H9 (cell line): ENCODE measurements around the gene SLC22A15. TPM values are rescaled to one million over a fixed set of nuclear protein-coding genes. Genes with fewer than 3 reads are reported as not detected.

Experiments used
- DNase-seq: peaks from one replicate; pipeline ENCODE4 v3.0.0-alpha.2; 2017
- H2AFZ ChIP-seq: one replicate; pipeline ENCODE4 v1.6.1; 2013; ENCODE audit warnings: mild to moderate bottlenecking, low read length, control low read depth, moderate library complexity
- H2AK5ac ChIP-seq: 2 replicates; pipeline ENCODE4 v1.6.1; 2013; ENCODE audit warnings: low read length, control low read depth, mixed read lengths; ENCODE audit not compliant: insufficient read length
- H2BK120ac ChIP-seq: one replicate; pipeline ENCODE4 v1.6.1; 2013; ENCODE audit warnings: low read depth, mild to moderate bottlenecking, low read length, control low read depth, inconsistent platforms; ENCODE audit not compliant: poor library complexity, severe bottlenecking
- H2BK12ac ChIP-seq: 2 replicates; pipeline ENCODE4 v1.6.1; 2013; ENCODE audit warnings: low read length, control low read depth, mixed read lengths, low read depth; ENCODE audit not compliant: insufficient read length
- H2BK15ac ChIP-seq: 2 replicates; pipeline ENCODE4 v1.6.1; 2013; ENCODE audit warnings: low read depth, low read length, control low read depth
- H2BK20ac ChIP-seq: one replicate; pipeline ENCODE4 v1.6.1; 2013; ENCODE audit warnings: low read depth, mild to moderate bottlenecking, low read length, control low read depth, inconsistent platforms; ENCODE audit not compliant: poor library complexity, severe bottlenecking
- H2BK5ac ChIP-seq: 2 replicates; pipeline ENCODE4 v1.6.1; 2013; ENCODE audit warnings: low read length, control low read depth, mixed read lengths; ENCODE audit not compliant: insufficient read length
- H3K14ac ChIP-seq: 2 replicates; pipeline ENCODE4 v1.6.1; 2013; ENCODE audit warnings: low read length, control low read depth; ENCODE audit not compliant: insufficient read depth
- H3K18ac ChIP-seq: 2 replicates; pipeline ENCODE4 v1.6.1; 2013; ENCODE audit warnings: low read depth, mild to moderate bottlenecking, mixed read lengths, low read length, control low read depth; ENCODE audit not compliant: insufficient read length
- H3K23ac ChIP-seq: 2 replicates; pipeline ENCODE4 v1.6.1; 2013; ENCODE audit warnings: low read length, control low read depth, mixed read lengths, low read depth; ENCODE audit not compliant: insufficient read length
- H3K23me2 ChIP-seq: 2 replicates; pipeline ENCODE4 v1.6.1; 2013; ENCODE audit warnings: low read depth, mild to moderate bottlenecking, mixed read lengths, low read length, control low read depth; ENCODE audit not compliant: insufficient read length, poor library complexity, severe bottlenecking
- H3K27ac ChIP-seq: 2 replicates; pipeline ENCODE4 v1.5.1; 2013; ENCODE audit warnings: low read length, control low read depth, mixed read lengths, low read depth; ENCODE audit not compliant: insufficient read length
- H3K27me3 ChIP-seq: 2 replicates; pipeline ENCODE4 v1.6.1; 2013; ENCODE audit warnings: low read length, control low read depth, inconsistent platforms; ENCODE audit not compliant: insufficient read depth
- H3K4ac ChIP-seq: 2 replicates; pipeline ENCODE4 v1.6.1; 2013; ENCODE audit warnings: low read depth, mild to moderate bottlenecking, control low read depth, inconsistent platforms, low read length, moderate library complexity
- H3K4me1 ChIP-seq: 2 replicates; pipeline ENCODE4 v1.6.1; 2013; ENCODE audit warnings: low read length, control low read depth, inconsistent platforms; ENCODE audit not compliant: insufficient read depth
- H3K4me2 ChIP-seq: 2 replicates; pipeline ENCODE4 v1.6.1; 2013; ENCODE audit warnings: low read length, control low read depth, mixed read lengths; ENCODE audit not compliant: insufficient read length, insufficient read depth
- H3K56ac ChIP-seq: 2 replicates; pipeline ENCODE4 v1.6.1; 2013; ENCODE audit warnings: low read depth, mild to moderate bottlenecking, mixed read lengths, low read length, control low read depth; ENCODE audit not compliant: insufficient read length
- H3K79me1 ChIP-seq: 2 replicates; pipeline ENCODE4 v1.6.1; 2013; ENCODE audit warnings: low read depth, mild to moderate bottlenecking, moderate library complexity, low read length, control low read depth, inconsistent platforms; ENCODE audit not compliant: insufficient read depth, poor library complexity, severe bottlenecking
- H3K79me2 ChIP-seq: 2 replicates; pipeline ENCODE4 v1.6.1; 2013; ENCODE audit warnings: low read length, control low read depth, inconsistent platforms; ENCODE audit not compliant: insufficient read depth
- H3K9ac ChIP-seq: 2 replicates; pipeline ENCODE4 v1.6.1; 2013; ENCODE audit warnings: low read length, control low read depth, mixed read lengths; ENCODE audit not compliant: insufficient read length; ENCODE audit errors: extremely low read depth
- H3K9me3 ChIP-seq: one replicate; pipeline ENCODE4 v1.6.1; 2013; ENCODE audit warnings: low read depth, low read length, inconsistent platforms; ENCODE audit not compliant: control insufficient read depth
- H3T11ph ChIP-seq: one replicate; pipeline ENCODE4 v1.6.1; 2013; ENCODE audit warnings: mild to moderate bottlenecking, low read length, control low read depth, inconsistent platforms
- H4K20me1 ChIP-seq: one replicate; pipeline ENCODE4 v1.6.1; 2013; ENCODE audit not compliant: control insufficient read depth, insufficient read length, insufficient read depth
- H4K5ac ChIP-seq: 2 replicates; pipeline ENCODE4 v1.6.1; 2013; ENCODE audit warnings: low read depth, mild to moderate bottlenecking, mixed read lengths, low read length, control low read depth; ENCODE audit not compliant: insufficient read length
- H4K8ac ChIP-seq: replicated peaks from 2 replicates; pipeline ENCODE4 v1.6.1; 2013; ENCODE audit warnings: low read length, control low read depth, mixed read lengths, low read depth; ENCODE audit not compliant: insufficient read length
- H4K91ac ChIP-seq: 2 replicates; pipeline ENCODE4 v1.6.1; 2013; ENCODE audit warnings: low read depth, mild to moderate bottlenecking, moderate library complexity, mixed read lengths, low read length, control low read depth; ENCODE audit not compliant: insufficient read length
- H3K27ac Mint-ChIP-seq, 3 experiments: 2 replicates in 2 of 3; 3 replicates in 1 of 3; pipeline ENCODE4 v1.8.0; 2020 to 2021; ENCODE audit warnings: mixed read lengths in 3 of 3, mild to moderate bottlenecking in 1 of 3, moderate library complexity in 1 of 3
- H3K27me3 Mint-ChIP-seq: 2 replicates; pipeline ENCODE4 v1.8.0; 2021; ENCODE audit warnings: low read depth, mild to moderate bottlenecking, moderate library complexity, mixed read lengths
- H3K36me3 Mint-ChIP-seq, 3 experiments: 2 replicates in 2 of 3; 3 replicates in 1 of 3; pipeline ENCODE4 v1.8.0; 2020 to 2021; ENCODE audit warnings: low read depth in 3 of 3, mixed read lengths in 3 of 3; ENCODE audit not compliant: insufficient read depth in 1 of 3
- H3K4me1 Mint-ChIP-seq, 2 experiments: 2 replicates each; pipeline ENCODE4 v1.8.0; 2020; ENCODE audit warnings: mixed read lengths in 2 of 2
- H3K4me3 Mint-ChIP-seq, 2 experiments: 2 replicates in 1 of 2; 3 replicates in 1 of 2; pipeline ENCODE4 v1.8.0; 2020 to 2021; ENCODE audit warnings: mild to moderate bottlenecking in 2 of 2, mixed read lengths in 2 of 2, moderate library complexity in 1 of 2
- H3K9me3 Mint-ChIP-seq, 2 experiments: 2 replicates in 1 of 2; 3 replicates in 1 of 2; pipeline ENCODE4 v1.8.0; 2020; ENCODE audit warnings: mild to moderate bottlenecking in 2 of 2, mixed read lengths in 2 of 2, moderate library complexity in 1 of 2
- WGBS: extraction: QIAGEN DNeasy Blood & Tissue Kit; methylation state at CpG from one replicate; pipeline ENCODE4 v1.1.7; 2013; ENCODE audit warnings: missing lambda C conversion rate, low lambda C conversion rate, mixed read lengths; ENCODE audit not compliant: insufficient read length; ENCODE audit errors: extremely low coverage; 5-methylcytosine and 5-hydroxymethylcytosine counted together
- total RNA-seq: library from RNA; stranded (reverse); gene quantifications from 2 replicates; pipeline ENCODE4 v1.2.1, GENCODE V29; 2021
- TF ChIP-seq, protein P1 (sequence below): fragments of 200-600 bp; sonication (generic); conservative IDR thresholded peaks from 3 replicates; pipeline ENCODE4 v1.8.0; 2021; ENCODE audit warnings: antibody characterized with exemption, mild to moderate bottlenecking

The SLC22A15 gene
- total RNA-seq, 1 experiment from 2014 or later: 3.2 TPM

- TF ChIP-seq, protein P1, sequence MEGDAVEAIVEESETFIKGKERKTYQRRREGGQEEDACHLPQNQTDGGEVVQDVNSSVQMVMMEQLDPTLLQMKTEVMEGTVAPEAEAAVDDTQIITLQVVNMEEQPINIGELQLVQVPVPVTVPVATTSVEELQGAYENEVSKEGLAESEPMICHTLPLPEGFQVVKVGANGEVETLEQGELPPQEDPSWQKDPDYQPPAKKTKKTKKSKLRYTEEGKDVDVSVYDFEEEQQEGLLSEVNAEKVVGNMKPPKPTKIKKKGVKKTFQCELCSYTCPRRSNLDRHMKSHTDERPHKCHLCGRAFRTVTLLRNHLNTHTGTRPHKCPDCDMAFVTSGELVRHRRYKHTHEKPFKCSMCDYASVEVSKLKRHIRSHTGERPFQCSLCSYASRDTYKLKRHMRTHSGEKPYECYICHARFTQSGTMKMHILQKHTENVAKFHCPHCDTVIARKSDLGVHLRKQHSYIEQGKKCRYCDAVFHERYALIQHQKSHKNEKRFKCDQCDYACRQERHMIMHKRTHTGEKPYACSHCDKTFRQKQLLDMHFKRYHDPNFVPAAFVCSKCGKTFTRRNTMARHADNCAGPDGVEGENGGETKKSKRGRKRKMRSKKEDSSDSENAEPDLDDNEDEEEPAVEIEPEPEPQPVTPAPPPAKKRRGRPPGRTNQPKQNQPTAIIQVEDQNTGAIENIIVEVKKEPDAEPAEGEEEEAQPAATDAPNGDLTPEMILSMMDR: no peak
- H4K5ac ChIP-seq: no peak overlapping the region
- no CpG with 5 or more reads among the region's 3 CpGs for WGBS
Observed at GRCh38 chr1:116076831-116077230, 100.5 kb downstream of the SLC22A15 start.

More at GRCh38 chr1:116076831-116077230, 100.5 kb downstream of the SLC22A15 start:
- Histone ChIP-seq H3K18ac (no peak overlapping the region), H2BK5ac (no peak overlapping the region), H2BK120ac (no peak overlapping the region), H3K27me3 (no peaks in the 10 kb centered on the region), H2BK15ac (no peak overlapping the region), H2AK5ac (no peak overlapping the region), H3K14ac (no peak overlapping the region), H3T11ph (no peak overlapping the region), H3K23ac (no peak overlapping the region), H3K4me1 (no peaks in the 10 kb centered on the region), H2AFZ (no peak overlapping the region), H3K9me3 (no peaks in the 10 kb centered on the region), H3K9ac (no peak overlapping the region), H3K56ac (no peak overlapping the region), H3K79me2 (no peaks in the 10 kb centered on the region), H4K91ac (no peak overlapping the region), H3K4me2 (no peak overlapping the region), H3K23me2 (no peaks in the 10 kb centered on the region), H3K79me1 (no peaks in the 10 kb centered on the region), H4K20me1 (no peaks in the 10 kb centered on the region), H4K8ac (no peak overlapping the region), H2BK12ac (no peak overlapping the region), H2BK20ac (no peak overlapping the region), H3K4ac (no peak overlapping the region), H3K27ac (no peak overlapping the region)
- DNase-seq: no peak
- H3K4me3 Mint-ChIP-seq: no peak overlapping the region
- H3K9me3 Mint-ChIP-seq: no peaks in the 10 kb centered on the region; a peak in 1 of 5 replicates
- H3K27me3 Mint-ChIP-seq: no peaks in the 10 kb centered on the region; the same call in 1 of the 2 replicates
- no peaks in the 10 kb centered on the region for H3K36me3 Mint-ChIP-seq
- no peak overlapping the region for H3K27ac Mint-ChIP-seq
- H3K4me1 Mint-ChIP-seq: no peaks in the 10 kb centered on the region
